Measurements from ENCODE around the gene DDX54.

DDX54 gene

GRCh38 chr12:113149361-113150150 is 35.7 kb downstream of the DDX54 start, which contains the start of gene CFAP73:
CFAP73 (plus strand) TSS chr12:113149724; CDS start chr12:113149858, 134 bp downstream.
- ChIA-PET CTCF (interaction anchor here (0.6 kb wide), 1 partner anchor 70 kb away, joined by 5 read pairs; no protein-coding TSS in a partner anchor), POLR2A (no interaction called here)
- TF ChIP-seq NFRKB (IDR thresholded peaks at IDR 0.05) (no peak), ARNT (IDR thresholded peaks at IDR 0.05) (no peak), ZNF384 (IDR thresholded peaks at IDR 0.05) (no peak), FOXM1 (IDR thresholded peaks at IDR 0.05; ENCODE audit: borderline replicate concordance) (no peak), TARDBP (IDR thresholded peaks at IDR 0.05) (no peak), FOXA1 (IDR thresholded peaks at IDR 0.05) (no peak), CTBP1 (IDR thresholded peaks at IDR 0.05; ENCODE audit: borderline replicate concordance) (no peak), SP1 (IDR thresholded peaks at IDR 0.05) (no peak), ELF4 (IDR thresholded peaks at IDR 0.05) (no peak), SUZ12 (IDR thresholded peaks at IDR 0.05) (no peak), FOXK2 (IDR thresholded peaks at IDR 0.05) (no peak), LEF1 (IDR thresholded peaks at IDR 0.05; ENCODE audit: borderline replicate concordance) (no peak), PKNOX1 (IDR thresholded peaks at IDR 0.05) (no peak), BHLHE40 (IDR thresholded peaks at IDR 0.05; ENCODE audit: borderline replicate concordance) (no peak), HDGF (IDR thresholded peaks at IDR 0.05; ENCODE audit: borderline replicate concordance) (no peak), L3MBTL2 (conservative IDR thresholded peaks at IDR 0.05) (no peak)
- DNase-seq (ENCODE audit: extremely low spot score) = peak; percentile 79

GRCh38 chr12:113146999-113147398 is 38.3 kb downstream of the DDX54 start:
- POLR2A ChIA-PET = no interaction called here
- no peak for TF ChIP-seq HDGF (IDR thresholded peaks at IDR 0.05; ENCODE audit: borderline replicate concordance)
- TF ChIP-seq ARNT (IDR thresholded peaks at IDR 0.05) = no peak
- TF ChIP-seq FOXM1 (IDR thresholded peaks at IDR 0.05; ENCODE audit: borderline replicate concordance) = no peak
- no peak for TF ChIP-seq FOXK2 (IDR thresholded peaks at IDR 0.05)
- no peak for TF ChIP-seq BHLHE40 (IDR thresholded peaks at IDR 0.05; ENCODE audit: borderline replicate concordance)
- CTCF ChIA-PET = no interaction called here
- no peak for DNase-seq (ENCODE audit: extremely low spot score)

- POLR2A ChIA-PET = no interaction called here
- TF ChIP-seq PKNOX1 (IDR thresholded peaks at IDR 0.05) (no peak), ZNF384 (IDR thresholded peaks at IDR 0.05) (no peak), ELF4 (IDR thresholded peaks at IDR 0.05) (no peak), FOXM1 (IDR thresholded peaks at IDR 0.05; ENCODE audit: borderline replicate concordance) (no peak), FOXK2 (IDR thresholded peaks at IDR 0.05) (no peak), LEF1 (IDR thresholded peaks at IDR 0.05; ENCODE audit: borderline replicate concordance) (no peak), L3MBTL2 (conservative IDR thresholded peaks at IDR 0.05) (no peak), CTBP1 (IDR thresholded peaks at IDR 0.05; ENCODE audit: borderline replicate concordance) (no peak), BHLHE40 (IDR thresholded peaks at IDR 0.05; ENCODE audit: borderline replicate concordance) (no peak), TARDBP (IDR thresholded peaks at IDR 0.05) (no peak)
- CTCF ChIA-PET = no interaction called here
- DNase-seq (ENCODE audit: extremely low spot score) = no peak
These were observed 39.3 kb downstream of the DDX54 start for GRCh38 chr12:113145720-113146551.

GRCh38 chr12:113144806-113145205 is 40.5 kb downstream of the DDX54 start:
- no peak for DNase-seq (ENCODE audit: extremely low spot score)
- ChIA-PET POLR2A (interaction anchor here (1.1 kb wide), 1 partner anchor 40 kb away, joined by 3 read pairs; the partner anchor contains the start of genes DDX54 and RITA1), CTCF (no interaction called here)
- no peak for TF ChIP-seq ELF4 (IDR thresholded peaks at IDR 0.05)
- TF ChIP-seq PKNOX1 (IDR thresholded peaks at IDR 0.05) = no peak
- TF ChIP-seq SP1 (IDR thresholded peaks at IDR 0.05) = no peak
- no peak for TF ChIP-seq L3MBTL2 (conservative IDR thresholded peaks at IDR 0.05)
- no peak for TF ChIP-seq ZNF384 (IDR thresholded peaks at IDR 0.05)
- TF ChIP-seq ARNT (IDR thresholded peaks at IDR 0.05) = no peak
- TF ChIP-seq CTBP1 (IDR thresholded peaks at IDR 0.05; ENCODE audit: borderline replicate concordance) = no peak
- no peak for TF ChIP-seq SUZ12 (IDR thresholded peaks at IDR 0.05)
- no peak for TF ChIP-seq TARDBP (IDR thresholded peaks at IDR 0.05)
- TF ChIP-seq FOXK2 (IDR thresholded peaks at IDR 0.05) = no peak

GRCh38 chr12:113143959-113144358 is 41.3 kb downstream of the DDX54 start:
- ChIA-PET CTCF (no interaction called here), POLR2A (no interaction called here)
- TF ChIP-seq ELF4 (IDR thresholded peaks at IDR 0.05) (no peak), HDGF (IDR thresholded peaks at IDR 0.05; ENCODE audit: borderline replicate concordance) (no peak), NFRKB (IDR thresholded peaks at IDR 0.05) (no peak), TARDBP (IDR thresholded peaks at IDR 0.05) (no peak), FOXA1 (IDR thresholded peaks at IDR 0.05) (no peak), LEF1 (IDR thresholded peaks at IDR 0.05; ENCODE audit: borderline replicate concordance) (no peak), ARNT (IDR thresholded peaks at IDR 0.05) (no peak), PKNOX1 (IDR thresholded peaks at IDR 0.05) (no peak), SUZ12 (IDR thresholded peaks at IDR 0.05) (no peak), SP1 (IDR thresholded peaks at IDR 0.05) (no peak), CTBP1 (IDR thresholded peaks at IDR 0.05; ENCODE audit: borderline replicate concordance) (no peak), L3MBTL2 (conservative IDR thresholded peaks at IDR 0.05) (no peak), BHLHE40 (IDR thresholded peaks at IDR 0.05; ENCODE audit: borderline replicate concordance) (no peak), FOXK2 (IDR thresholded peaks at IDR 0.05) (no peak), FOXM1 (IDR thresholded peaks at IDR 0.05; ENCODE audit: borderline replicate concordance) (no peak)
- no peak for DNase-seq (ENCODE audit: extremely low spot score)
